GM10266 (cell line): Measurements from ENCODE around the gene ADCY7.

Source experiments
- DNase-seq: peaks from one replicate; pipeline ENCODE4 v3.0.0; 2012; ENCODE audit errors: extremely low spot score
- TF ChIP-seq, protein P1 (sequence below): IDR thresholded peaks from 2 replicates; pipeline ENCODE4 v1.5.1; 2012; ENCODE audit warnings: mild to moderate bottlenecking, low read depth; ENCODE audit not compliant: control insufficient read depth, insufficient read depth; ENCODE audit errors: missing control alignments

ADCY7 gene

DNA sequence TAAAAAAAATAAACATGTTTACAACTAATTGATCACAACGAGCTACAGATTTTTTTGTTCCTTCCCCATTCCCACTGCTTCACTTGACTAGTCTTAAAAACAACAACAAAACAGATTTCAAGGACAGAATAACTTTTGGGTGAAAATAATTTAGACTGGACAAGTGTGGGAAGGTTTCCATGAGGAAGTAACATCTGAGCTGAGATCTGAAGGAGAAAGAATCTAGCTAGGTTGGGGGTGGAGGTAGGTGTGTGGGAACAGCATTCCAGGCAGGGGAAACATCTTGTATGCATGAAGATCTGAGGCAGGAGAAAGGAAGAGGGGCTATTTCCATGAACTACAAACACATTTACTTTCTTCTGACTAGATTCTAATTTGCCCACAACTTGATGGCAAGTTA is 93.3 kb downstream of the ADCY7 start:
- no peak for DNase-seq

DNA sequence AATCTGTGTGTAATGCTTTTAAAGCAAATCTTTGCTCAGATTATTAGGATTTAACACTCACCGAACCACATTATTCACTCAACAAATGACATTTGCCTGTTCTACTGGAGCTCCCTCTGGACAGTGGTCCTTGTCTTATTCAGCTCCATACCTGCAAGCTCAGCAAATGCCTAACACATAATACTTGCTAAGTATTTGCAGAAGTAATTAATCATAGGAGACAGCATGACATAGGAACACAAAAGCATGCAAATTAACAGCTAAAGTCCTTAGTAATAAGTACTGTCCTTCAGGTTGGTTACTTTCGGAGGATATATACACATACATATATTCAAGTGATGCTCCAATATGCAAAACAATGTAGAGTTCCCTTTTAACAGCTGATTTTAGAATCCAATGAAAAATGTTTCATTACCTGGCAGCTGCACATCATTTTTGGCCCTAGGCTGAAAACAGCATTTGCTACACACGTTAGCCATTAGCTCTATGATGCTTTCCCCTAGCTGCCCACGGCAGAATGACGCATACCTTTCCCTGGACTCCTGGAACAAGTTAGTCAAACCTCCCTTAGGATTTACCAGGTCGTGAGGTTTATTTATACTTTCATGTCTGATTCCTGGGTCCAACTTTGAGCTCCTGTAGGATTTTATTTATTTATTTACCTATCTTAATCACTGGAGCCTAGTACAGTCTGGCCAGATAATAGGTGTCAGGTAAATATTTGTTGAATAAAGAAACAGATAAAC is 93.9 kb downstream of the ADCY7 start:
- no peak for DNase-seq
- TF ChIP-seq, protein P1, sequence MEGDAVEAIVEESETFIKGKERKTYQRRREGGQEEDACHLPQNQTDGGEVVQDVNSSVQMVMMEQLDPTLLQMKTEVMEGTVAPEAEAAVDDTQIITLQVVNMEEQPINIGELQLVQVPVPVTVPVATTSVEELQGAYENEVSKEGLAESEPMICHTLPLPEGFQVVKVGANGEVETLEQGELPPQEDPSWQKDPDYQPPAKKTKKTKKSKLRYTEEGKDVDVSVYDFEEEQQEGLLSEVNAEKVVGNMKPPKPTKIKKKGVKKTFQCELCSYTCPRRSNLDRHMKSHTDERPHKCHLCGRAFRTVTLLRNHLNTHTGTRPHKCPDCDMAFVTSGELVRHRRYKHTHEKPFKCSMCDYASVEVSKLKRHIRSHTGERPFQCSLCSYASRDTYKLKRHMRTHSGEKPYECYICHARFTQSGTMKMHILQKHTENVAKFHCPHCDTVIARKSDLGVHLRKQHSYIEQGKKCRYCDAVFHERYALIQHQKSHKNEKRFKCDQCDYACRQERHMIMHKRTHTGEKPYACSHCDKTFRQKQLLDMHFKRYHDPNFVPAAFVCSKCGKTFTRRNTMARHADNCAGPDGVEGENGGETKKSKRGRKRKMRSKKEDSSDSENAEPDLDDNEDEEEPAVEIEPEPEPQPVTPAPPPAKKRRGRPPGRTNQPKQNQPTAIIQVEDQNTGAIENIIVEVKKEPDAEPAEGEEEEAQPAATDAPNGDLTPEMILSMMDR = no peak

More for the DNA sequence above, 93.3 kb downstream of the ADCY7 start:
- TF ChIP-seq, protein P1 = no peak

DNA sequence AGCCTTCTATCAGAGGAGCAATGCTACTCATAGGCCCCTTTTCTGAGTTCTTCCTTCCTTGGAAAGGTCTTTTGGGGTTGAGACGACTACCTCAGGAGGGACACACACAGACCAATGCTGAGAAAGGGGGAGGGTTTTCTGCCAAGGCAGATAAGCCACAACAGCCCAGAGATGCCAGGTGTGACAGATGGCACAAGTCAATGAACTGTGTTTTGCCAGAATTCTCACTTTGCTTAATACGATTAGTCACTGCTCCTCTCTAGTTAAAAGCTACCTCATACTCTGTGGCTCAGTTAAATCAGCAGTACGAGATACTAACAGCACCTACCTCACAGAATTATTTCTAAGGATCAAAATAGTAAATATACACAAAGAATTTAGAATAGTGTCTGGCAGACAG is 94.4 kb downstream of the ADCY7 start:
- TF ChIP-seq, protein P1 = no peak
- no peak for DNase-seq

DNA sequence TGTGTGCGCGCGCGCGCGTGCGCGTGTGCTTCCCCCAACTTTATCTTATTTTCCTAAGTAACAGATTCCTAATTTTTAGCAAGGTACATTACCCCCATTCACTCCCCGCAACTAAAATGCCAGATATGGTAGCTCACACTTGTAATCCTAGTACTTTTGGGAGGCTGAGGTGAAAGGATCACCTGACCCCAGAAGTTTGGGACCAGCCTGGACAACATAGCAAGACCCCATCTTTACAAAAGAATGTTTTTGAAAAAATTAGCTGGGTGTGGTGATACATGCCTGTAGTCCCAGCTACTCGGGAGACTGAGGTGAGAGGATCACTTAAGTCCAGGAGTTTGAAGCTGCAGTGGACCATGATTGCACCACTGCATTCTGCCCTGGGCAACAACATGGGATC is 97.3 kb downstream of the ADCY7 start:
- DNase-seq = no peak

DNA sequence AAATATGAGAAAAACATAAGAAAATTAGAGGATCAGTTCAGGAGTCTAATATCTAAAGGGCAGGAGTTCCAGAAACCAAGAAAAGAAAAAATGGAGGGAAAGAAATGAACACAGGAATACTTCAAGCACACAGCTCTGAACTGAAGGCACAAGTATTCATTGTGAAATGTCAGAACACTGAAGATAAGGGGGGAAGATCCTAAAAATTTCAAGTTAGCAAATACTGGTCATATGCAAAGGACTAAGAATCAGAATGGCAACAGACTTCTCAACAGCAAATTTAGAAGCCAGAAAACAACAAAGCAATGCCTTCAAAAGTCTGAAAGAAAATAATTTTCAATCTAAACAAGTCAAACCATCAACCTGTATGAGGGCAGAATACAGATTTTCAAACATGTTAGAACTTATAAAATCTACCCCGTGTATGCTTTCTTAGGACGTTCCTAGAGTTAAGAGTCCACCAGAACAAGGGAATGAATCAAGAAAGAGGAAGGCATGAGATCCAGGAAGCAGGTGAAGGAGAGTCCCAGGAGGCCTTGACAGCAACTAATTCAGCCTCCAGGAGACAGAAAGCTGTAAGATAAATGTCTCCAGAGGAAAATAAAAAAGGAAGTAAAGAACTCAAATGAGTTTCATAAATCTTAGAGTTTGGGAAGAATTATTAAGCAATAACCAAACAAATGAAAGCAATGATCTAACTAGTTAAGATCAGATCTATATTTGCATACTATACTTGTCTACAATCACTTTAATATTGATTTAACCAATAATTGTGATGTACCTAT is 99.6 kb downstream of the ADCY7 start:
- DNase-seq = no peak

More for the DNA sequence above, 97.3 kb downstream of the ADCY7 start:
- TF ChIP-seq, protein P1 = no peak

More for the DNA sequence above, 99.6 kb downstream of the ADCY7 start:
- TF ChIP-seq, protein P1 = no peak
